ENCODE measurements around the gene FRMD3. TPM values are rescaled to one million over a fixed set of nuclear protein-coding genes. Genes with fewer than 3 reads are reported as not detected.

Gene FRMD3
- total and polyA plus RNA-seq, 11 donors: 28.9 to 195 (median 82.4) TPM

- intact Hi-C loops (cut with DNase I): loop anchor here in 5 of 10 donors (5.0 to 10.0 kb wide), 4 partner anchors 93 to 135 kb away; no protein-coding TSS in a partner anchor
- no peaks in the 10 kb centered on the region for H3K27me3 ChIP-seq
Measured at GRCh38 chr9:83339435-83339834, 198.8 kb downstream of the FRMD3 start.

GRCh38 chr9:83336706-83337105, 201.5 kb downstream of the FRMD3 start:
- intact Hi-C loops (cut with DNase I): loop anchor here in 5 of 10 donors (5.0 to 10.0 kb wide), 4 partner anchors 96 to 138 kb away; no protein-coding TSS in a partner anchor
- ATAC-seq: no peak
- WGBS, 4 donors: 59 to 73% (median 66%) methylated on average over 1 of the region's 1 CpG
- H3K4me1 ChIP-seq: peaks cover 0 to 15% (median 0%) of the 10 kb centered on the region in 12 donors
- no peaks in the 10 kb centered on the region for H3K27me3 ChIP-seq
- no peak overlapping the region for H3K4me3 ChIP-seq
- H3K27ac ChIP-seq: no peak overlapping the region
- TF ChIP-seq POLR2A (IDR thresholded peaks at IDR 0.05) (no peak), CTCF (IDR thresholded peaks at IDR 0.05) (no peak)
- no peak for DNase-seq
- H3K36me3 ChIP-seq: peaks cover 0 to 4% (median 0%) of the 10 kb centered on the region in 9 donors
- H3K9me3 ChIP-seq: no peaks in the 10 kb centered on the region

More at GRCh38 chr9:83339435-83339834, 198.8 kb downstream of the FRMD3 start:
- peak in 4 of 5 donors; percentile 35 to 52 (median 47) for DNase-seq
- TF ChIP-seq POLR2A (IDR thresholded peaks at IDR 0.05) (no peak), CTCF (IDR thresholded peaks at IDR 0.05) (no peak)
- H3K4me3 ChIP-seq: no peak overlapping the region
- ATAC-seq: peak; percentile 22 to 79 (median 58)
- H3K27ac ChIP-seq: peak overlapping the region in 4 of 12 donors; percentile 5 to 77 (median 39)
- H3K36me3 ChIP-seq: peaks cover 0 to 4% (median 0%) of the 10 kb centered on the region in 9 donors
- H3K9me3 ChIP-seq: no peaks in the 10 kb centered on the region
- H3K4me1 ChIP-seq: peaks cover 0 to 9% (median 0%) of the 10 kb centered on the region in 12 donors
- 75 to 80% (median 78%) methylated on average over 1 of the region's 1 CpG for WGBS, 4 donors

- H3K9me3 ChIP-seq: peaks cover 0 to 4% (median 0%) of the 10 kb centered on the region in 12 donors
- no peak overlapping the region for H3K27ac ChIP-seq
- DNase-seq (peak; percentile 80 to 91 (median 82)), ATAC-seq (peak; percentile 60 to 95 (median 93))
- H3K4me1 ChIP-seq: peaks cover 0 to 9% (median 0%) of the 10 kb centered on the region in 12 donors
- TF ChIP-seq POLR2A (IDR thresholded peaks at IDR 0.05): no peak
- peak; percentile 89 to 99 (median 96) for TF ChIP-seq CTCF (IDR thresholded peaks at IDR 0.05)
- H3K36me3 ChIP-seq: peaks cover 0 to 4% (median 0%) of the 10 kb centered on the region in 9 donors
- intact Hi-C loops (cut with DNase I): loop anchor here (1.0 to 10.0 kb wide), 14 partner anchors 115 to 313 kb away; partner anchors contain the start of gene FRMD3 (in 3 of the 10)
- H3K4me3 ChIP-seq: no peak overlapping the region
- 1 to 4% (median 3%) methylated on average over 4 of the region's 4 CpGs for WGBS, 4 donors
- H3K27me3 ChIP-seq: no peaks in the 10 kb centered on the region
Measured at GRCh38 chr9:83334320-83334719, 203.9 kb downstream of the FRMD3 start.

GRCh38 chr9:83330207-83331196, 207.7 kb downstream of the FRMD3 start:
- Histone ChIP-seq H3K4me1 (peaks cover 0 to 26% (median 3%) of the 10 kb centered on the region in 12 donors), H3K36me3 (peaks cover 0 to 4% (median 0%) of the 10 kb centered on the region in 9 donors), H3K27ac (no peak overlapping the region), H3K27me3 (no peaks in the 10 kb centered on the region), H3K4me3 (no peak overlapping the region), H3K9me3 (peaks cover 0 to 4% (median 0%) of the 10 kb centered on the region in 12 donors)
- intact Hi-C loops (cut with DNase I): loop anchor here (5.0 to 10.0 kb wide), 7 partner anchors 113 to 317 kb away; no protein-coding TSS in a partner anchor
- 95 to 99% (median 97%) methylated on average over 8 of the region's 8 CpGs for WGBS, 4 donors
- ATAC-seq: no peak
- no peak for TF ChIP-seq CTCF (IDR thresholded peaks at IDR 0.05)
- no peak for TF ChIP-seq POLR2A (IDR thresholded peaks at IDR 0.05)
- DNase-seq: no peak
